Kidney epithelial cell (primary cell): Measurements from ENCODE around the gene SLC26A8. TPM values are rescaled to one million over a fixed set of nuclear protein-coding genes. Genes with fewer than 3 reads are reported as not detected.
A peak's percentile ranks its signal among the peaks of the same experiment; 100 is the strongest.

Source experiments
- DNase-seq: peaks from one replicate; pipeline ENCODE4 v3.0.0-alpha.2; 2010; ENCODE audit warnings: low read depth
- H3K27me3 ChIP-seq: 2 replicates; pipeline ENCODE4 v1.6.0; 2011; ENCODE audit warnings: low read length; ENCODE audit not compliant: control insufficient read depth, insufficient read depth
- H3K36me3 ChIP-seq: 2 replicates; pipeline ENCODE4 v1.5.1; 2011; ENCODE audit warnings: low read length; ENCODE audit not compliant: control insufficient read depth, insufficient read depth
- H3K4me3 ChIP-seq: 2 replicates; pipeline ENCODE4 v1.5.1; 2011; ENCODE audit warnings: low read depth, mild to moderate bottlenecking, control low read depth, low read length
- total RNA-seq: library from RNA; depleted of rRNA; stranded (reverse); fragments of >200 nt; gene quantifications from 2 replicates; pipeline ENCODE4 v1.2.3, GENCODE V29; 2015
- TF ChIP-seq, protein P1 (sequence below): IDR thresholded peaks from 2 replicates; pipeline ENCODE4 v1.5.1; 2011; ENCODE audit warnings: mild to moderate bottlenecking, moderate library complexity, low read length, control low read depth, inconsistent platforms; ENCODE audit not compliant: insufficient read depth, poor library complexity, severe bottlenecking

The SLC26A8 gene, protein sequence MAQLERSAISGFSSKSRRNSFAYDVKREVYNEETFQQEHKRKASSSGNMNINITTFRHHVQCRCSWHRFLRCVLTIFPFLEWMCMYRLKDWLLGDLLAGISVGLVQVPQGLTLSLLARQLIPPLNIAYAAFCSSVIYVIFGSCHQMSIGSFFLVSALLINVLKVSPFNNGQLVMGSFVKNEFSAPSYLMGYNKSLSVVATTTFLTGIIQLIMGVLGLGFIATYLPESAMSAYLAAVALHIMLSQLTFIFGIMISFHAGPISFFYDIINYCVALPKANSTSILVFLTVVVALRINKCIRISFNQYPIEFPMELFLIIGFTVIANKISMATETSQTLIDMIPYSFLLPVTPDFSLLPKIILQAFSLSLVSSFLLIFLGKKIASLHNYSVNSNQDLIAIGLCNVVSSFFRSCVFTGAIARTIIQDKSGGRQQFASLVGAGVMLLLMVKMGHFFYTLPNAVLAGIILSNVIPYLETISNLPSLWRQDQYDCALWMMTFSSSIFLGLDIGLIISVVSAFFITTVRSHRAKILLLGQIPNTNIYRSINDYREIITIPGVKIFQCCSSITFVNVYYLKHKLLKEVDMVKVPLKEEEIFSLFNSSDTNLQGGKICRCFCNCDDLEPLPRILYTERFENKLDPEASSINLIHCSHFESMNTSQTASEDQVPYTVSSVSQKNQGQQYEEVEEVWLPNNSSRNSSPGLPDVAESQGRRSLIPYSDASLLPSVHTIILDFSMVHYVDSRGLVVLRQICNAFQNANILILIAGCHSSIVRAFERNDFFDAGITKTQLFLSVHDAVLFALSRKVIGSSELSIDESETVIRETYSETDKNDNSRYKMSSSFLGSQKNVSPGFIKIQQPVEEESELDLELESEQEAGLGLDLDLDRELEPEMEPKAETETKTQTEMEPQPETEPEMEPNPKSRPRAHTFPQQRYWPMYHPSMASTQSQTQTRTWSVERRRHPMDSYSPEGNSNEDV
- not detected in 2 replicates for total RNA-seq

DNA sequence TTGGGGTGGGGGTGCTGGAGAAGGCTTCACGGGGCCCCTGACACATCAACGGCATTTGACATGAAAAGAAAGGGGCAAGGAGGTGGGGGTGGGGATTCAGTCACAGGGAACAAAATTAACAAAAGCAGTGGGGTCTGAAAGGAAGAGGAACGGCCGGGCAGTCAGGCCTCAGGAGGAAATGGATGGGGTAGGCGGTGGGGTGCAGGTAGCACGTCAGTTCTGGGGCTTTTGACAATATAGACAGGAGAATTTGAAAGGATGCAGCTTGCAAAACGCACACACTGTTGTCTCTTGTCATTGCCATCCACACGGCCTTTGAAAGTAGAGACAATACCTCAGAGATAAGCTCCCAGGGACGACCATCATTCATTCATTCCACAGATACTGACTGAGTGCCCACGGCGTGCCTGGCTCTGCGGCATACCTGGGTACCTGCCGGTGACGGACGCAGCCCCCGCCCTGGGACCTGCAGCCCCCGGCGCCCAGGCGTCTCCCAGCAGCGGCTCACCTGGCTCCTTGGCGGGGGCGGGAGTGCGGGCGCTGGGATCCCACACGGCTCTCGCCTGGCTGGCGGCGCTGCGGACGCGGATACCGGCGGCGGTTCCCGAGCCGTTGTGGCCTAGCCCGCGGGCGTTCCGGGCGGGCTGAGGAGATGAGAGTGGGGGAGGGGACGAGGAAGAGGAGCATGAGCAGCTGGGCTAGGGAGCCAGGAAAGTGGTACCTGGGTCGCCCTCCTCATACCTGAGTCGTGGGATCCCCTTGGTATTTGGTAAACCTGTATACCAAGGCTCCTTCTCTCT lies at the start of gene SLC26A8:
TSS of gene SLC26A8 (minus strand) at position 646 of the 800 bp plus-strand sequence. CDS start 4,934 bp downstream, outside the sequence.
- Histone ChIP-seq H3K4me3 (peak within 1 kb of the TSS; percentile 15), H3K36me3 (no peaks in the 10 kb centered on the region), H3K27me3 (no peaks in the 10 kb centered on the region)
- no peak for DNase-seq
- TF ChIP-seq, protein P1, sequence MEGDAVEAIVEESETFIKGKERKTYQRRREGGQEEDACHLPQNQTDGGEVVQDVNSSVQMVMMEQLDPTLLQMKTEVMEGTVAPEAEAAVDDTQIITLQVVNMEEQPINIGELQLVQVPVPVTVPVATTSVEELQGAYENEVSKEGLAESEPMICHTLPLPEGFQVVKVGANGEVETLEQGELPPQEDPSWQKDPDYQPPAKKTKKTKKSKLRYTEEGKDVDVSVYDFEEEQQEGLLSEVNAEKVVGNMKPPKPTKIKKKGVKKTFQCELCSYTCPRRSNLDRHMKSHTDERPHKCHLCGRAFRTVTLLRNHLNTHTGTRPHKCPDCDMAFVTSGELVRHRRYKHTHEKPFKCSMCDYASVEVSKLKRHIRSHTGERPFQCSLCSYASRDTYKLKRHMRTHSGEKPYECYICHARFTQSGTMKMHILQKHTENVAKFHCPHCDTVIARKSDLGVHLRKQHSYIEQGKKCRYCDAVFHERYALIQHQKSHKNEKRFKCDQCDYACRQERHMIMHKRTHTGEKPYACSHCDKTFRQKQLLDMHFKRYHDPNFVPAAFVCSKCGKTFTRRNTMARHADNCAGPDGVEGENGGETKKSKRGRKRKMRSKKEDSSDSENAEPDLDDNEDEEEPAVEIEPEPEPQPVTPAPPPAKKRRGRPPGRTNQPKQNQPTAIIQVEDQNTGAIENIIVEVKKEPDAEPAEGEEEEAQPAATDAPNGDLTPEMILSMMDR: no peak

DNA sequence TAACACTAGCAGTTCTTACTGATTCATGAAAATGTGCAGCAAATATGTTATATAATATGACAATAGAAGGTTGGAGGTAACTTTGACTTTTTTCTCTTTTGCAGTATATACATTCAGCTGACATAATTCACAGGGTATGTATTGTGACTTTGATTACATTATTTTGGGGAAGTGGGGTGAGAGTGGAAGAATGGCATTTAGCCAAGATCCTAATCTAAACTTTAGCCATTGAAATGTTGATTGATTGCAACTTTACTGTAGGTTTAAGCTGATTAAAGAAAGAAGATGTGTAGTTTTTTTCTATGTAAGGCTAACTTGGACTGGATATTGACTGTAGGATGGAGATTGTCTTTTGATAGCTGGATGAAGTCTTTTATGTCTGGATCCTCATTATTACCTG lies 49.1 kb upstream of the SLC26A8 start:
- Histone ChIP-seq H3K27me3 (no peaks in the 10 kb centered on the region), H3K36me3 (no peaks in the 10 kb centered on the region), H3K4me3 (no peak overlapping the region)
- DNase-seq: no peak
- TF ChIP-seq, protein P1: no peak

DNA sequence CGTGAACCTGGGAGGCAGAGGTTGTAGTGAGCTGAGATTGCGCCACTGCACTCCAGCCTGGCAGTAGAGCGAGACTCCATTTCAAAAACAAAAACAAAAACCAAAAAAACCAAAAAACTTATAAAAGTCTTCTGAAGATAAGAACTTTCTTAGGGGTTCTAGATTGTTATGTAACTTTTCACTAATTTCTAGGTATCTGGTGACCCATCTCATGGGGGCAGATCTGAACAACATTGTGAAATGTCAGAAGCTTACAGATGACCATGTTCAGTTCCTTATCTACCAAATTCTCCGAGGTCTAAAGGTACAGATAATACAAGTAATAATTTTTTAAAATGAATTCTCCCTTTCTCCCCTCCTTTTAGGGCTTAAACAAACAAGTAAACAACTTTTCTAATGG lies 48.2 kb upstream of the SLC26A8 start:
- H3K36me3 ChIP-seq: no peaks in the 10 kb centered on the region
- TF ChIP-seq, protein P1: no peak
- H3K27me3 ChIP-seq: no peaks in the 10 kb centered on the region
- no peak for DNase-seq
- H3K4me3 ChIP-seq: no peak overlapping the region

DNA sequence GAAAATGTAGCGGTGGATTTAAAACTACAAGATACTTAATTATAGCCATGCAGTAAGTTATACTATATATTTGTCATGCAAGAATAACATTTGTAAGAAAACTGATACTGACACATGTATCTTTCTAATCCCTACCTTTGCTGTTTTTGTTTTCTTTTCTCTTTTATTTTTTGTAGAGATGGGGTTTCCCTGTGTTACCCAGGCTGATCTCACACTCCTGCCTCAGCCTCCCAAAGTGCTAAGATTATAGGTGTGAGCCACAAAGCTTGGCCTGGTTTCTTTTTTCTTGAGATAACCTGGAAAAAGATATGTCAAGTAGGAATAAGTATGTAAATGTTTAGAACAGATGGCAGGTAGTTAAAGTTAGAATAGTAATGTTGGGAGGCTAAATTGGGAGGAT lies 47.3 kb upstream of the SLC26A8 start:
- Histone ChIP-seq H3K27me3 (no peaks in the 10 kb centered on the region), H3K4me3 (no peak overlapping the region), H3K36me3 (no peaks in the 10 kb centered on the region)
- TF ChIP-seq, protein P1: no peak
- DNase-seq: no peak

DNA sequence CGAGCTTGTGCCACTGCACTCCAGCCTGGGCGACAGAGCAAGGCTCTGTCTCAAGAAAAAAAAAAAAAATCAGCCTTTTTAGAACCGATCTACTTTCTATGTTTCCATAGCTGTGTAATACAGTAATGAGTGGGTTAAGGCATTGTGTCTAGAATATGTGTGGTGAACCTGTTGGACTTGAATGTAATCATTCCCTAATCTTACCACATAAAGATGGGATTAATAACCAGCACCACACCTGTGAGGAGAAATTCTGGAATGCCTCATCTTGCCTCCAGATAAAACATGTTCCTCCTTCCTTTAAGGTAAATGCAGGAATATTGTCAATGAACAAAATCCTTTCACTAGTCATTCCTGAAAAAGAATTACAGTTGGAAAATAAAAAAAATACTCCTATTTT lies 46.8 kb upstream of the SLC26A8 start:
- H3K36me3 ChIP-seq: no peaks in the 10 kb centered on the region
- no peaks in the 10 kb centered on the region for H3K27me3 ChIP-seq
- TF ChIP-seq, protein P1: no peak
- no peak for DNase-seq
- no peak overlapping the region for H3K4me3 ChIP-seq
